HG03025 (cell line): ENCODE data around the gene PVR.
"Not testable (repeated sequence)": the region's sequence is repeated elsewhere in the genome, so short reads cannot be mapped to it uniquely, and the experiment has no call there.

ENCODE experiments used
- ATAC-seq: cut with Tn5 transposase; IDR thresholded peaks from one replicate; pipeline ENCODE4 v1.9.1; 2021; ENCODE audit warnings: mild to moderate bottlenecking, moderate library complexity; ENCODE audit not compliant: unreplicated experiment, low FRiP score

PVR gene

DNA sequence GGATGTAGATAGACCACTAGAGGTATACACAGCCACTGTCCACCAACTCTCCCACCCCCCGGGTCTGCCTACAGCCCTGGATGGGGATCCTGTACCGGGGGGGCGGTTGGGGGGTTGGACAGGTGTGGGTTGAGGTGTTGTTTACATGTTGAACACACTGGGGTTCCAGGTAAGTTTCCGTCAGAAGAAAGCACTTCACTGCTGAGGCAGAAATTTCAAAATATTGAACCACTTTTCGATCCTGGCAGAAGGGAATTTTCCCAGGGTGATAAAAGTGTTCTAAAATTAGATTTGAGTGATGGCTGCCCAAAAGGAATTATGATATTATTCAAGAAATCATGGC, 48.6 kb downstream of the PVR start:
- ATAC-seq = no peak

DNA sequence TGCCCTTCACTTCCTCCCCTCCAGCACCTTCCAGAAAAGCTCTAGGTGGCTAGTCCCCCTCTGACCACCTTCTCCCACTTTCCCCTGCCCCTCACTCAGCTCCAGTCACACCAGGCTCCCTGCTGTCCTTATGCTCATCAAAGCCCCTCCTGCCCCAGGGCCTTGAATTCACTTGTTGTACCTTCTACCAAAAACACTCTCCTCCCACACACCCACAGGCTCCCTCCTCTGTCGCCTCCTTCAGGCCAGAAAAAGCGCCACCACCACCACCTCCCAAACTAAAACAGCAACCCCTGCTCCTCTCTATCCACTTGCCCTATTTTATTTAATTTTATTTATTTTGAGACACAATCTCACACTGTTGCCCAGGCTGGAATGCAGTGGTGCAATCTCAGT, 50.5 kb downstream of the PVR start:
- no peak for ATAC-seq

DNA sequence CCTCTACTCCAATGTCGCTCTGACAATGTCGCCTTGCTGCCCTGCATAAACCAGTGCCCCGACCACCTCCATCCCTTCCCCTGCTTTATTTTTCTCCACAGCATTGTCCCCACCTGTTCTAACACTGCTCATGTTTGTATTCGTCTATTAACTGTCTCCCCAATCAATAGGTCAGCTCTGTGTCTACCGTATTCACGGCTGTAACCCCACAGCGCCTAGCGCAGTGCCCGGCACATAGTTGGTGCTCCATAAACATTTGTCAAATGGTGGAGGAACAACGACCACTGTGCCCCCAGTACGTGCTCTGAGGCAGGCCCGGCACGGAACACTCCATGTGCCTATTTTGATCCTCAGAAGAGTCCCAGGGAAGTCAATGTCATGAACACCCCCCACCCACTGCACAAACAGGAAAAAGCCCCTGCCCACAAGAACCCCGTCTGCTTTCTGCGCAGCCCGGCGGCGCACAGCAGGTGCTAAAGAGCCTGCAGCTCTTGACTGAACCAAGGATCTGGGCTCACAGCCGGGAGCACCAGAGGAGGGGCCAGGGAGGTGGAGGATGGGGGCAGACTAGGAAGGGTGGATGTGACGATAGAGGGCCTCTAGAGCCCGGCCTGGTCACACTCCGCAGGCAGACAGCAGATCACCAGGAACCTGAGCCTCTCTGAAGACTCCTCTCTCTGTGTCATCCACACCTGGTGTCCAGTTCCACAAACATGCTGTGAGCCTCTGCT, 53.4 kb downstream of the PVR start:
- ATAC-seq = no peak

DNA sequence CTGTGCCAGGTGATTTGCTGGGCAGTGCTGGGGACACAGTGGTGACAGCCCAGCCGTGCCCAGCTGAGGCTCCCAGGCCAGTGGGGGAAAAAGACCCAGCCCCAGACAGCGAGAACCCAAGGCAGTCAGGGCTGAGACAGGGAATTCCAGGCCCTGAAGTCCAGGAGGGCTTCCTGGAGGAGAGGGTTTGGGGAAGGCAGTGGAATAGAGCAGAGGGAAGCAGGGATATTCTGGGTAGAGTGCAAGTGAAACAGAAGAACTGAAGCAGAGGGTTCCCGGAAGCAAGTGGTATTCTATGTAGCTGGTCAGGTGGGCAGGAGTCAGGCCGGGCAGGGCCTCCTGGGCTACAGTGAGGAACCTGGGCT, 53.9 kb downstream of the PVR start:
- ATAC-seq = no peak

DNA sequence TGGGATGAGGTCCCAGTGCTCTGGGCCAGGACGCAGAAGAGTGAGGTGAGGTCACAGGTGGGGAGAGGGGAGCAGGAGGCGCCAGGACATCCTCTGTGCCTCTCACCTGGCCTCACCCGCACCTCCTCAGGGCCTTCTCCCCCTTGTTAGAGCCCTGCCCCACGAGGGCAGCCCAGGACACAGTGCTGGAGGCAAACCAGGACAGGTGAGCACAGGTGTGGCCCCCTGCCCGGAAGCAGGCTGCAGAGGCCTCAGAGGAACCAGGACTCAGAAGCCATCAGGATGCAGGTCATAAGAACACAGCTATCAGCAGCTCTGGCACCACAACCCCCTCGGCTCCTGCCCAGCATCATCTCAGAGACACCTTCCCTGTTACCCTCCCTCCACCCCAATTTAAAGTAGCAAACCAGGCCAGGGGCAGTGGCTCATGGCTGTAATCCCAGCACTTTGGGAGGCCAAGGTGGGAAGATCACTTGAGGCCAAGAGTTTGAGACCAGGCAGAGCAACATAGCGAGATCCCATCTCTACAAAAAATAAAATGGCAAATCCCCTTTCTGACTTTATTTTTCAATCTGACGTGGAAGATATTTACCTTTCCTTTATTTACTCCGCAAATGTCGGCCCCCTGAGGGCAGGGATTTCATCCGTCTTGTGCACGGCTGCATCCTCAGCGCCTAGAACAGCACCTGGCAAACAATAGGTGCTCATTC, 54.9 kb downstream of the PVR start, which contains the start of gene CEACAM16:
CEACAM16 (plus strand) TSS at position 660 of the 710 bp plus-strand sequence. CDS start 2,306 bp downstream, outside the sequence.
- no peak for ATAC-seq

DNA sequence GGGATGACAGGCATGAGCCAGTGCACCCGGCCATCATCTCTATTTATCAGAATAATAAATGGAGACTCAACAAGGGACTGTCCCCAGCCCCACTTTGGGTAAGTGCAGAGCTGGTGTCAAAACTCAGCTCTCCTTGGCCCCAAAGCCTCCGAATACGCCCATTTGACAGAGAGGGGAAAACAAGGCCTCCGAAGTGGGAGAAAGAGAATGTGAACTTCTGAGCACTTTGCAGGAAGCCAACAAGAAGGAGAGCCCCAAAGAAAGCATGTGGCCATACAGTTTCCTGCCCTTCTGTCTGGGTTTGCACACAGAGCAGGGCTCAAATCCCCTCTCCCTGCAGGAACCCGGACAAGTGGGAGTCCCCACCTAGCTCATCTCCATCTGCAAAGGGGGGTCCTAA, 56.8 kb downstream of the PVR start:
- no peak for ATAC-seq

DNA sequence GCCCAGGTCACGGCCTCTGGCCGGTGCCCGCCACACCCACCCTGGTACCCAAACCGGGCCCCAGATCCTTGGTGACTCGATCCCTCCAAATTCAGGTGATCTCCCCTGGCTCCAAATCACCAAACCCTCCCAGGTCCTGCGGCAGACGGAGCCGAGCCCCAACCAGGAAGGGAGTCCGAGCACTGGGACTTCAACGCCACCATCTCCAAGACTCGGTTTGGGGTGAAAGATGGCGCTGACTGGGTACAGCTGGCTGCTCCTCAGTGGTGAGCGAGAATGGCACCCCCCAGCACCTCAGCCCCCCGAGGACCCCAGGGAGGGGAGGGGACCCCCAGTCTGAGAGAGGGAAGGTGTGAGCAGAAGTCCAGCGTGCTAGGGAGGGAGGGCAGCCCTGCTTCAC, 57.5 kb downstream of the PVR start:
- ATAC-seq = no peak

DNA sequence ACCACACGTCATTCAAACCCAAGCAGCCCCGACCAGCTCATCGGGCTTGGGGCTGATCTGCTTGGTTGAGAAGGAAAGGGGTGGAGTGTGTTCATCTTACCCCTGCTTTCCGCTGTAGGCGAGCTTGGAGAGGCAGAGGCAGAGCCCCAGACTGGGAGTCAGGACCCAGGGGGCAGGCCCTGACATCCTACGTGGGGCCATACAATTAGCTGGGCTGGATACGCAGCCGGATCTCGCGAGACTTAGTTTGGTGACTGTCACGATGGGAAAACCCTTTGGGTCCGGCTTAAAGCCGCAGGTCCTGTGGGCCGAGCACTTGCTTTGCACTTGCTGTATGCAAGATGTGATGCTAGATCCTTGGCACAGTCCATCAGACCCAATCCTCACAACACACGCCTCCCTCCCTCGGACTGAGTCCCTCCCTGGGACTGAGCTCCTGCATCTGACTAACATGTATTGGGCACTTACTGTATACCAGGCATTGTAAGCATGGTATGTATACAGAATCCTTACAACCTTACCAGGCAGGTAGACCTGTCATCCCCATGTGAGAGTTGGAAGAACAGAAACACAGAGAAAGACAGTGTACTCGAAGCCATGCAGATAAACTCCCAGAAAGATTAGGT, 59.0 kb downstream of the PVR start:
- ATAC-seq = no peak

DNA sequence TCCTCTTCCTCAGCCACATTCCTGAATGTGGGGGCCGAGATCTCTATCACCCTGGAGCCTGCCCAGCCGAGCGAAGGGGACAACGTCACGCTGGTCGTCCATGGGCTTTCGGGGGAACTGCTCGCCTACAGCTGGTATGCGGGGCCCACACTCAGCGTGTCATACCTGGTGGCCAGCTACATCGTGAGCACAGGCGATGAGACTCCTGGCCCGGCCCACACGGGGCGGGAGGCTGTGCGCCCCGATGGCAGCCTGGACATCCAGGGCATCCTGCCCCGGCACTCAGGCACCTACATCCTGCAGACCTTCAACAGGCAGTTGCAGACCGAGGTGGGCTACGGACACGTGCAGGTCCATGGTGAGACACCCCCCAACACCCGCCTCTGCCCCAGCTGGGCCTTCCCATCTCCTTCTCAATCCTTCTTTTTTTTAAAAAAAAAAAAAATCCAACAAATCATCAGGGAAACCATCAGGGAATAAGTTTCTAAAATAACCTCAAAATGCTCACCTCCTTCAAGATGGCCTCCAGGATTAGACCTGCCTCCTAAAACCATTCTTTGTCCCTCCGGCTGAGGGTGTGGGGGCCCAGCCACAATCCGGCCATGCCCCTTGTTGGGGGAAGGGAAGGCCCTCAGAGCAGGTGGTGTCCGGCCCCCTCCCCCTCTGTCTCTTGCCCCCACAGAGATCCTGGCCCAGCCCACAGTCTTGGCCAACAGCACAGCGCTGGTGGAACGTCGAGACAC, 59.8 kb downstream of the PVR start:
- ATAC-seq = no peak

DNA sequence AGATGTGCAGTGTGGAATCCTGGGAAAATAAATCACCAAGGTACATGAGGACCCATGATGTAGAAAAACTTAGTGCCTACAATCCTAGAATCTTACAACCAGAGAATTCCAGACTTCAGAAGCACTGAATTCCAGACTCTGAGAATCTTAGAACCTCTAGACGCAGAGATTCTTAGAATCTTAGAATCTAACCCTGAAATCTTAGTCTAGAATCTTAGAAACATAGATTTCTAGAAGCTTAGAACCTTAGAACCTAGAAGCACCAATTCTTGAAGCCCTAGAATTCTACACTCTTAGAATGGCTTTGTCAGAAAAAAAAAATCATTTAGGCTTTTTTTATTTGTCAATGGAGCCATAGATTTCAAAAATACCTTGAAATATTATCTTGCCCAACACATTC, 61.3 kb downstream of the PVR start:
- ATAC-seq = no peak

DNA sequence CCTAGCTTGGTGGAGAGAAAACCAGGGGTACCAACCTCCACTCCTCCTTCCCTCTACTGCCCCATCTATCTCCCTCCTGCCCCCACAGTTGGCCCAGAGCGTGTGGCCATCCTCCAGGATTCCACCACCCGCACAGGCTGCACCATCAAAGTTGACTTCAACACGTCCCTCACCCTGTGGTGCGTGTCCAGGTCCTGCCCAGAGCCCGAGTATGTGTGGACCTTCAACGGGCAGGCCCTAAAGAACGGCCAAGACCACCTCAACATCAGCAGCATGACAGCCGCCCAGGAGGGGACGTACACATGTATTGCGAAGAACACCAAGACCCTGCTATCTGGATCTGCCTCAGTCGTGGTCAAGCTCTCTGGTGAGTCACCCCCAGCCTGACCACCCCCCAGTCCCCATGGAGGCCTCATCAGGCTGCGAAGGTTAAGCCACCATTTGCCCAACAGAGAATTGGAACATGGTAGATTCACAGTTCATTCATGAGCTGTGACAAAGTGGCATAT, 61.8 kb downstream of the PVR start:
- ATAC-seq = no peak

DNA sequence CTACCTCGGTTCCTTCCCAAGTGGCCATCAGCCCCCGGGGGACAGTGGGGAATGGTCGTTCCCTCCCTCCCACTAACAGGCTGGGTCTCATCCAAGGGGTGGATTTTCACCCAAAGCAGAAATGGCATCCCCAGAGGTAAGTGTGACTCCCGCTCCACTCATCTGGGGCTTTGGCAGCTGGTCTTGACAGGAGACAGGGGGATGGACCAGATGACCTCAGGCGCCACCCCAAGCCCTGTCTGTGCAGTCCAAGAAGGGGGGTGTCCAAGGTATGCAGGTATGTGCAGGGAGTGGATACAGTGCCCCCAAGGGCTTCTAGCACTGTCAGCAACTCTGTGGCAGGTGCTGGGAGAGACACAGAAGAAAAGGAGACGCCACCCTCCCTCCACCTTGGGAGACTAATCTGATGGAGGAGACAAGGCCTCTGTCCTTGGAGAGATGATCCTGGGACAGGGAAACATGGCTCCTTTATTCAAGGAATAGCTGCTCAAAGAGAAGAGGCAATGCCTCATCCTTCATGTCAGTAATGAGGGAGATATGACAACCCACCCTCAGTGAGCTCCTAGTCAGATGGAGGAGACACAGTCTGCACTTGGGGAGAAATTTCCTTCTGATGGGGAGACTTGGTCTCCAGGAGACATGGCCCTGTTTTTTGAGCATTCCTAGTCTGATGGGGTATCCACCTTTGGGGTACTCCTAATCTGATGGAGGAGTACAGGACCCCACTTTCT, 63.0 kb downstream of the PVR start:
- ATAC-seq = no peak

DNA sequence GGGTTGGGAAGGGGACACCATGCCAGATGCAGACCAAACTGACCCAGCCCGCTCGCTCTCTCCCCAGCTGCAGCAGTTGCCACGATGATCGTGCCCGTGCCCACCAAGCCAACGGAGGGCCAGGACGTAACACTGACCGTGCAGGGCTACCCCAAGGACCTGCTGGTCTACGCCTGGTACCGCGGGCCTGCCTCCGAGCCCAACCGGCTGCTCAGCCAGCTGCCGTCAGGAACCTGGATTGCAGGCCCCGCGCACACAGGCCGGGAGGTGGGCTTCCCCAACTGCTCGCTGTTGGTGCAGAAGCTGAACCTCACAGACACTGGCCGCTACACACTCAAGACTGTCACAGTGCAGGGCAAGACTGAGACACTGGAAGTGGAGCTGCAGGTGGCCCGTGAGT, 64.1 kb downstream of the PVR start:
- no peak for ATAC-seq

DNA sequence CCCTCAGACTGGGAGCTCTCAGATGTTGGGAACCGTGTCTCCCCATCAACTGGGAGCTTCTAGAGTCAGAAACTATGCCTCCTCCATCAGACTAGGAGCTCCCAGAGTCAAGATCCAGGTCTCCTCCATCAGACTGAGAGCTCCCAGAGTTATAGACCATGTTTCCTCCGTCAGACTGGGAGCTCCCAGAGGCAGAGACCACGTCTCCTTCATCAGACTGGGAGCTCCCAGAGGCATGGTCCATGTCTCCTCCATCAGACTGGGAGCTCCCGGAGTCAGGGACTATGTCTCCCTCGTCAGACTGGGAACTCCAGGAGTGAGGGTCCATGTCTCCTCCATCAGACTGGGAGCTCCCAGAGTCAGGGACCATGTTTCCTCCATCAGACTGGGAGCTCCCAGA, 65.2 kb downstream of the PVR start:
- no peak for ATAC-seq

DNA sequence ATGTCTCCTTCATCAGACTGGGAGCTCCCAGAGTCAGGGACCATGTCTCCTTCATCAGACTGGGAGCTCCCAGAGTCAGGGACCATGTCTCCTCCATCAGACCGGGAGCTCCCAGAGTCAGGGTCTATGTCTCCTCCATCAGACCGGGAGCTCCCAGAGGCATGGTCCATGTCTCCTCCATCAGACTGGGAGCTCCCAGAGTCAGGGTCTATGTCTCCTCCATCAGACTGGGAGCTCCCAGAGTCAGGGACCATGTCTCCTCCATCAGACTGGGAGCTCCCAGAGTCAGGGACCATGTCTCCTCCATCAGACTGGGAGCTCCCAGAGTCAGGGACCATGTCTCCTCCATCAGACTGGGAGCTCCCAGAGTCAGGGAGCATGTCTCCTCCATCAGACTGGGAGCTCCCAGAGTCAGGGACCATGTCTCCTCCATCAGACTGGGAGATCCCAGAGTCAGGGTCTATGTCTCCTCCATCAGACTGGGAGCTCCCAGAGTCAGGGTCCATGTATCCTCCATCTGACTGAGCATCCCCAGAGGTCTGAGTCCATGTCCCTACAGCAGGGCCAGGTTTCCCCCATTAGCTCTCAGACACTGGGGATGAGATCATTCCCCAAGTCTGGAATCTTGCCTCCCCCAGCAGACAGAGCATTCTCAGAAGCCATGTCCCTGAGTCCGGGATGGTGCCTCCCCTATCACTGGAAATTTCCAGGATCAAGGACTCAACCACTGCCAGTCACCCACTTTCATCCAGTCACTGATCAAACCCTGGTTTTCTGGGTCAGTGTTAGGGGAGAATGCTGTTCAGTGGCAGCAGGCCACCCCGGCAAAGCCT, 65.9 kb downstream of the PVR start:
- ATAC-seq = not testable (repeated sequence)

DNA sequence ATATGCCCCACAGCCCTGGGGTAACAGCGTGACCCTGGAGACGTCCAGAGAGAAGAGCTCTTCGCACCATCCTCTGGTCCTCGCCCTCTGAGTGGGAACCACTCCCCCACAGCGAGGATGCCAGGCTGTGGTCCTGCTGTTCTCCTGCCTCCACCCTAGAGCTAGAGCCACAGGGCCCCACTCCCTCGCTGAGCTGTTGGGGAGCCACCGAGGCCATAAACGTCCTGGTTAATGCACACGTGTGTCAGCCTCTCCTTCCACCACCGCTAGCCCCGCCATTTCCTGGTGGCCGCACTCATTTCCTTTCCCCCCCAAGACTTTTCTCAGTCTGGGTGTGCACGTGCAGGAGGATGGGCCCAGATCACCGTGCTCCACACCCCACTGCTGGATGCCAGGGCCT, 66.8 kb downstream of the PVR start:
- no peak for ATAC-seq

DNA sequence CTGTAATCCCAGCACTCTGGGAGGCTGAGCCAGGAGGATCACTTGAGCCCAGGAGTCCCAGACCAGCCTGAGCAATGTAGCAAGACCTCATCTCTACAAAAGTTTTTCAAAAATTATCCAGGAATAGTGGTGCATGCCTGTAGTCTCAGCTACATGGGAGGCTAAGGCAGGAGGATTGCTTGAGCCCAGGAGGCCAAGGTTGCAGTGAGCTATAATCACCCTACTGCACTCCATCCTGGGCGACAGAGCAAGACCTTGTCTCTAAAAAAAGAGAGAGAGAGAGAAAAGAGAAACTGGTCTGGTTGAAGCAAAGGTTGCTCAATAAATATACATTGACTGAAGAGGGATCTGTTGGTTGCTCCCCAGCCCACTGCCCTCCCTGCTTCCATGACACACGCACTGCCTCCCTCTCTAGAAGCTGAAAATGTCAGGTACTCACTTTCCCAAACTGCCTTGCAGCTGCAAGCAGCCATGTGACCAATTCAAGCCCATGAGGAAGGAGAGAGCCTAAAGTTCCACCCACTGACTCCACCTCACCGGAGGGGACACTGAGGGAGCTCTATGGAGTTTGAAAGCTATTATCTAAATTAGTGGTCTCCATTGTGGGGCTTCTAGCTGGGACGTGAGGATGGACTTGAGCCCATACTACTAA, 69.3 kb downstream of the PVR start:
- no peak for ATAC-seq
